Spleen (tissue), 11 donors: ENCODE measurements around the gene TRIOBP. TPM values are rescaled to one million over a fixed set of nuclear protein-coding genes. Genes with fewer than 3 reads are reported as not detected.

Experiments
- DNase-seq: peaks from one replicate; pipeline ENCODE4 v3.0.0-alpha.2; 2020
- H3K27ac ChIP-seq, 8 donors: fragments of 200-600 bp; sonication (generic) in 7 of 8; 1 replicate in 4 of 8; 2 replicates in 4 of 8; pipeline versions ENCODE4 v1.5.0 to v1.8.0; 2016 to 2021; ENCODE audit warnings: inconsistent platforms in 4 of 8, mild to moderate bottlenecking in 4 of 8, moderate library complexity in 1 of 8
- H3K27me3 ChIP-seq, 7 donors: fragments of 200-600 bp; sonication (generic) in 6 of 7; replicated peaks in 1 of 7; 1 replicate in 4 of 7; 2 replicates in 3 of 7; pipeline versions ENCODE4 v1.5.0 to v1.8.0; 2016 to 2021; ENCODE audit warnings: inconsistent platforms in 3 of 7, mild to moderate bottlenecking in 1 of 7
- H3K36me3 ChIP-seq, 6 donors: fragments of 200-600 bp; sonication (generic) in 5 of 6; 1 replicate in 4 of 6; 2 replicates in 2 of 6; pipeline versions ENCODE4 v1.5.0 to v1.8.0; 2016 to 2021; ENCODE audit warnings: inconsistent platforms in 2 of 6
- H3K4me1 ChIP-seq, 6 donors: fragments of 200-600 bp; sonication (generic) in 5 of 6; 1 replicate in 3 of 6; 2 replicates in 3 of 6; pipeline versions ENCODE4 v1.5.0 to v1.8.0; 2016 to 2021; ENCODE audit warnings: inconsistent platforms in 3 of 6
- H3K4me3 ChIP-seq, 8 donors: fragments of 200-600 bp; sonication (generic) in 7 of 8; 1 replicate in 4 of 8; 2 replicates in 4 of 8; pipeline versions ENCODE4 v1.5.0 to v1.8.0; 2016 to 2021; ENCODE audit warnings: inconsistent platforms in 4 of 8, mild to moderate bottlenecking in 4 of 8, moderate library complexity in 2 of 8
- H3K9me3 ChIP-seq, 8 donors: fragments of 200-600 bp; sonication (generic) in 7 of 8; 1 replicate in 4 of 8; 2 replicates in 4 of 8; pipeline versions ENCODE4 v1.5.0 to v1.8.0; 2016 to 2021; ENCODE audit warnings: inconsistent platforms in 4 of 8
- POLR2A ChIP-seq, 3 donors: fragments of 450-650 bp; IDR thresholded peaks; one replicate each; pipeline ENCODE4 v1.5.1; 2017; ENCODE audit warnings: antibody characterized with exemption in 3 of 3, mild to moderate bottlenecking in 1 of 3
- POLR2AphosphoS5 ChIP-seq, 3 donors: sonication (generic); formaldehyde crosslinking; IDR thresholded peaks; one replicate each; pipeline ENCODE4 v1.5.1; 2017; ENCODE audit warnings: antibody characterized with exemption in 3 of 3
- WGBS, 5 donors: extraction: QIAGEN DNeasy Blood & Tissue Kit in 3 of 5; methylation state at CpG; one replicate each; pipeline versions ENCODE4 v1.1.5 to v1.1.7; 2013 to 2018; 5-methylcytosine and 5-hydroxymethylcytosine counted together
- intact Hi-C: fragments of 100-400 bp; cut with DNase I; formaldehyde crosslinking; loops from one replicate; pipeline ENCODE4 v1.15.0; 2023; ENCODE audit warnings: low total_unique reads
- polyA plus RNA-seq, 3 donors: library from polyadenylated mRNA; stranded (reverse); fragments of 200-250 nt; gene quantifications; one replicate each; pipeline ENCODE4 v1.2.1, GENCODE V29; 2013
- total RNA-seq, 7 donors: library from RNA; depleted of rRNA in 3 of 7; stranded (reverse); fragments of >200 nt in 3 of 7; fragmentation: NEBNext Ultra II Directional in 4 of 7; extraction: Animal tissue kit (Norgen Biotek cat#: 25700) in 4 of 7; gene quantifications; one replicate each; pipeline versions ENCODE4 v1.1.0 to v1.2.1, GENCODE V29; 2016 to 2021
- TF ChIP-seq, protein P1 (sequence below), 11 experiments: fragments of 200-600 bp in 7 of 11; fragments of 450-650 bp in 4 of 11; sonication (generic) in 4 of 11; IDR thresholded peaks in 8 of 11; conservative IDR thresholded peaks in 3 of 11; 1 replicate in 7 of 11; 2 replicates in 4 of 11; pipeline versions ENCODE4 v1.4.0 to v1.8.0; 2016 to 2021; ENCODE audit warnings: antibody characterized with exemption in 11 of 11, inconsistent platforms in 4 of 11, mild to moderate bottlenecking in 1 of 11
- donor health status: healthy with polysubstance abuse.
- donor health status: DM: no; HTN: no; CAD: no; lungs with moderate emphysema.
- donor health status: DM: no; HTN: no; CAD: no.
- donor health status: Bipolar disorder and iron deficiency.
- donor health status: healthy.
- donor health status: DM: no; HTN: no; CAD: no.
- donor health status: DM: yes; HTN: yes; CAD: no.

Gene TRIOBP
- total and polyA plus RNA-seq, 10 donors = 24.6 to 151 (median 103) TPM

DNA sequence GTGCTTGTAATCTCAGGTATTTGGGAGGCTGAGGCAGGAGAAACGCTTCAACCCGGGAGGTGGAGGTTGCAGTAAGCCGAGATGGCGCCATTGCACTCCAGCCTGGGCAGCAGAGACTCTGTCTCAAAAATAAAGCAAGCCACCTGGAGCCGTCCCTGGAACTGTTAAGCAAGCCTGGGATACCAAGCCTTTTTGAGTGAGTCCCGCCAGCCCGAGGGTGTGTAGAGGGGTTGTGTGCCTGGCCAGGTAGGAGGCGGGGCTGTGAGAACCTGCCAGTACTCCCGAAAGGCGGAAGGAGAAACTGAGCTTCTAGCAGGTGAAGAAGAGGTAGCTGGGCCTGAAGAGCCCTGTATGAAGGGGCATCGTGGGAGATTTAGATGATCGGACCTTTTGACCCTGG, 52.4 kb downstream of the TRIOBP start:
- 85 to 92% (median 87%) methylated on average over 12 of the region's 12 CpGs for whole genome bisulfite sequencing, 5 donors
- no peaks in the 10 kb centered on the region for H3K9me3 ChIP-seq
- DNase-seq = no peak
- peak overlapping the region in 2 of 8 donors; percentile 79 to 89 for H3K4me3 ChIP-seq
- H3K27ac ChIP-seq = peak overlapping the region in 6 of 8 donors; percentile 72 to 98 (median 96)
- H3K36me3 ChIP-seq = peaks cover 0 to 35% (median 4%) of the 10 kb centered on the region in 6 donors
- H3K4me1 ChIP-seq = peaks cover 44 to 92% (median 79%) of the 10 kb centered on the region in 6 donors
- intact Hi-C loops = no loop called here
- H3K27me3 ChIP-seq = no peaks in the 10 kb centered on the region
- TF ChIP-seq POLR2A (IDR thresholded peaks at IDR 0.05) = no peak
- TF ChIP-seq, protein P1, sequence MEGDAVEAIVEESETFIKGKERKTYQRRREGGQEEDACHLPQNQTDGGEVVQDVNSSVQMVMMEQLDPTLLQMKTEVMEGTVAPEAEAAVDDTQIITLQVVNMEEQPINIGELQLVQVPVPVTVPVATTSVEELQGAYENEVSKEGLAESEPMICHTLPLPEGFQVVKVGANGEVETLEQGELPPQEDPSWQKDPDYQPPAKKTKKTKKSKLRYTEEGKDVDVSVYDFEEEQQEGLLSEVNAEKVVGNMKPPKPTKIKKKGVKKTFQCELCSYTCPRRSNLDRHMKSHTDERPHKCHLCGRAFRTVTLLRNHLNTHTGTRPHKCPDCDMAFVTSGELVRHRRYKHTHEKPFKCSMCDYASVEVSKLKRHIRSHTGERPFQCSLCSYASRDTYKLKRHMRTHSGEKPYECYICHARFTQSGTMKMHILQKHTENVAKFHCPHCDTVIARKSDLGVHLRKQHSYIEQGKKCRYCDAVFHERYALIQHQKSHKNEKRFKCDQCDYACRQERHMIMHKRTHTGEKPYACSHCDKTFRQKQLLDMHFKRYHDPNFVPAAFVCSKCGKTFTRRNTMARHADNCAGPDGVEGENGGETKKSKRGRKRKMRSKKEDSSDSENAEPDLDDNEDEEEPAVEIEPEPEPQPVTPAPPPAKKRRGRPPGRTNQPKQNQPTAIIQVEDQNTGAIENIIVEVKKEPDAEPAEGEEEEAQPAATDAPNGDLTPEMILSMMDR (IDR thresholded peaks at IDR 0.05 in 8 of 11, conservative IDR thresholded peaks at IDR 0.05 in 3 of 11) = no peak

DNA sequence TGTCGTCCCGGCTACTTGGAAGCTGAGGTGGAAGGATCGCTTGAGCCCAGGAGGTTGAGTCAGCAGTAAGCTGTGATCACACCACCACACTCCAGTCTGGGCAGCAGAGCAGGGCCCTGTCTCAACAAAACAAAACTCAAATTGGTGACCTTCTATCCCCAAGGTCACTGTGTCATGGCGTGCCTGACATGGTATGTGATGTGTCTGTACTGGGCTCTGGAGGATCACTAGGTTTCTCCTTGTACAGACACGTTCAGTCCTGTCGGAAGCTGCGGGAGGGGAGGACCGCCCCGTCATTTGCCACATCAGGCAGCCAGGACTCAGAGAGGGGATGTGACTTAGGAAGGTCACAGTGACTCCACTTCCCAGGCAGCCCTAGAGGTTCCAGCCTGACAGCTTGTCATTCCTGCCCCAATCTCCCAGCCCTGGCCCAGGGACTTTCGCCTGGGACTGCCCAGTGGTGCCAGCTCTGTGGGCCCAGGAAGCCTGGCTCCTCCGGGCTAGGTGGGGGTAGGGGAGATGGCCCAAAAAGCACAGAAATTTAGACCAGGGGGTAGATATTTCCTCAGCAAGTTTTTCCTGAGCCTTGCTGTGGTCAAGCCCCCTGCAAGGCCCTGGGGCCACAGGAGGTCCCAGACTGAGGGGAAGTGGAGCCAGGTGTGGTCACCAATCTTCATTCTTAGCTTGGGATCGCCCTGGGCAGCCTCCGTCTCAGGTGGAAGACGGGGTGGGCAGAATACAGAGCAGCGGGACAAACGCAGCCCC, 53.2 kb downstream of the TRIOBP start:
- Histone ChIP-seq H3K9me3 (no peaks in the 10 kb centered on the region), H3K36me3 (peaks cover 0 to 43% (median 11%) of the 10 kb centered on the region in 6 donors), H3K4me3 (no peak overlapping the region), H3K27ac (peak overlapping the region; percentile 51 to 98 (median 94)), H3K4me1 (peaks cover 44 to 92% (median 81%) of the 10 kb centered on the region in 6 donors), H3K27me3 (no peaks in the 10 kb centered on the region)
- TF ChIP-seq POLR2A (IDR thresholded peaks at IDR 0.05) (no peak), POLR2AphosphoS5 (IDR thresholded peaks at IDR 0.05) (peak in 2 of 3 donors; percentile 57)
- intact Hi-C loops = no loop called here
- no peak for DNase-seq
- WGBS, 5 donors = 65 to 78% (median 76%) methylated on average over 11 to 16 of the region's 16 CpGs

DNA sequence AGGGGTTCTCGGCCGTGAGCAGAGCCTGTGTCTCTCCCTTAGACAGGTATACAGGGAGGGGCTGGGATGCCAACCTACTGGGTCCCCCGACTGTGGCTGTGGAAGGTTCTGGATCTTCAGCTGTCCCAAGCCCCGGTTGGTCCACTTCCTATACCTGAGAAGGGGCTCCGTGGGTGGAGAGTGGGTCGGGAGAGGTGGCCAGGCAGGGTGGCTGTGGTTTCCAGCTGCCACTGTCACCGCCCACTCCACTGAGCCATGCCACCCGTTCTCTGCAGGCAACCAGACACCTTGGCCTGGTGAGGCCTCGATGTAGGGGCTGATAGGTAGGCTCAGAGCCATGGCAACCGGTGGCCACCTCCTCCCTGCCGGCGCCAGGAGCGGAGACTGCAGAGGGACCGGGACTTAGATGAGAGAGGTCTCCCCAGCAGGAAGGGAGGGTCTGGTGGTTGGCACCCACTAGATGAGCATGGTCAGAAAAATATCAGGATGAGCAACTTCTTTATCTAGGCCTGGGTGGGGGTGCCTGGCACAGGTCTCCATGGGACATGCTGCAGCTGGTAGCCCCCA, 53.8 kb downstream of the TRIOBP start:
- intact Hi-C loops = no loop called here
- peaks cover 44 to 92% (median 75%) of the 10 kb centered on the region in 6 donors for H3K4me1 ChIP-seq
- WGBS, 5 donors = 65 to 75% (median 71%) methylated on average over 4 to 14 of the region's 14 CpGs

DNA sequence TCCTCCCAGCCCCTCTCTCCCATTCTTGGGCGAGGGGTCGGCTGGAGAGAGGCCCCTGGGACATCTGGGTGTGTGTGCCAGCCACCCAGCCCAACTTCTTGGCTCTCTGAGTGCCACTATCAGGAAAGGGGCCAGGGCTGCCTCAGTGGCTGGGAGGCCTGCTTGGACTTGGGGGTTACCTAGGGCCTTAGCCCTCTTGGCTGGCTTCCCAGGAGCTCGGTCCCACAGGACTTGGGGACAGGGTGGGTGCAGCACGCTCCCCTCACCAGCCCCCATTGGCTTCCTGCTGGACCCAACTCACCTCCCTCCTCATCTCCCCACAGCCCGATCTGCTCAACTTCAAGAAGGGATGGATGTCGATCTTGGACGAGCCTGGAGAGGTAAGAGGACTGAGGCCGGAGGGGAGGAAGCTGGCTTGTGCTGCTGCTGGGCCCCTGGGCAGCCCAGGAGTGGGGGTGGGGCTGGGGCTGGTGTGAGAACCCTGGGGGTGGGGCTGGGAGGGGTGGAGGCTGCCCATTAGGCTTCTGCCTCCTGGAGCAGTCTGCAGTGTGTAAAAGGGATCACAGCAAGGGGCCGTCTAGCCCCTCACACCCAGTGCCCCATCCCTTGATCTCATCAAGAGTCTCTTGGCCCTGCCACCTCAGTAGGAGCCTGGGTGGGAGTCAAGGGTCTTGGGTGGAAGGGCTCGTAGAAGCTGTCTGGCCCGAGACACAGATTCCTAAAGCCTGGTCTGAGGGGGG, 54.8 kb downstream of the TRIOBP start:
- 56 to 81% (median 76%) methylated on average over 6 to 11 of the region's 11 CpGs for WGBS, 5 donors
- TF ChIP-seq POLR2AphosphoS5 (IDR thresholded peaks at IDR 0.05) = no peak
- TF ChIP-seq, protein P1 (IDR thresholded peaks at IDR 0.05 in 8 of 11, conservative IDR thresholded peaks at IDR 0.05 in 3 of 11) = no peak
- TF ChIP-seq POLR2A (IDR thresholded peaks at IDR 0.05) = no peak
- H3K27ac ChIP-seq = peak overlapping the region; percentile 46 to 98 (median 94)
- no peak overlapping the region for H3K4me3 ChIP-seq
- H3K4me1 ChIP-seq = peaks cover 44 to 100% (median 77%) of the 10 kb centered on the region in 6 donors
- intact Hi-C loops = no loop called here
- H3K9me3 ChIP-seq = no peaks in the 10 kb centered on the region
- peaks cover 0 to 59% (median 25%) of the 10 kb centered on the region in 6 donors for H3K36me3 ChIP-seq
- H3K27me3 ChIP-seq = no peaks in the 10 kb centered on the region
- no peak for DNase-seq

More for the DNA sequence above, 53.8 kb downstream of the TRIOBP start:
- no peaks in the 10 kb centered on the region for H3K9me3 ChIP-seq
- peak overlapping the region; percentile 51 to 98 (median 94) for H3K27ac ChIP-seq
- H3K36me3 ChIP-seq = peaks cover 0 to 50% (median 18%) of the 10 kb centered on the region in 6 donors
- H3K4me3 ChIP-seq = no peak overlapping the region
- DNase-seq = no peak
- TF ChIP-seq, protein P1 (IDR thresholded peaks at IDR 0.05 in 8 of 11, conservative IDR thresholded peaks at IDR 0.05 in 3 of 11) = no peak
- peak in 1 of 3 donors; percentile 29 for TF ChIP-seq POLR2AphosphoS5 (IDR thresholded peaks at IDR 0.05)
- TF ChIP-seq POLR2A (IDR thresholded peaks at IDR 0.05) = no peak
- no peaks in the 10 kb centered on the region for H3K27me3 ChIP-seq
